Prostate gland (tissue), 2 donors: Measurements from ENCODE around the gene SLC35A3. TPM values are rescaled to one million over a fixed set of nuclear protein-coding genes. Genes with fewer than 3 reads are reported as not detected.

Source experiments
- DNase-seq: peaks from one replicate; pipeline ENCODE4 v3.0.0-alpha.2; 2019; ENCODE audit warnings: low spot score
- H3K27ac ChIP-seq, 2 donors: fragments of 200-600 bp; sonication (generic); 2 replicates each; pipeline ENCODE4 v1.5.1; 2017 to 2019
- H3K27me3 ChIP-seq: fragments of 200-600 bp; sonication (generic); replicated peaks from 2 replicates; pipeline ENCODE4 v1.5.1; 2019; ENCODE audit not compliant: insufficient read depth
- H3K36me3 ChIP-seq, 2 donors: fragments of 200-600 bp; sonication (generic); 1 replicate in 1 of 2; 2 replicates in 1 of 2; pipeline versions ENCODE4 v1.5.1 to v1.8.1; 2017 to 2019
- H3K4me1 ChIP-seq: fragments of 200-600 bp; sonication (generic); replicated peaks from 2 replicates; pipeline ENCODE4 v1.5.1; 2019
- H3K4me3 ChIP-seq, 2 donors: fragments of 200-600 bp; sonication (generic); 2 replicates each; pipeline ENCODE4 v1.5.1; 2017 to 2019
- H3K9me3 ChIP-seq: fragments of 200-600 bp; sonication (generic); 2 replicates; pipeline ENCODE4 v1.5.1; 2017
- POLR2A ChIP-seq: fragments of 450-650 bp; IDR thresholded peaks from one replicate; pipeline ENCODE4 v1.6.1; 2016; ENCODE audit warnings: antibody characterized with exemption, mild to moderate bottlenecking
- POLR2AphosphoS5 ChIP-seq: sonication (generic); formaldehyde crosslinking; IDR thresholded peaks from one replicate; pipeline ENCODE4 v1.6.1; 2017; ENCODE audit warnings: antibody characterized with exemption
- WGBS: methylation state at CpG from one replicate; pipeline ENCODE4 v1.1.5; 2018; 5-methylcytosine and 5-hydroxymethylcytosine counted together
- intact Hi-C: fragments of 100-400 bp; cut with DNase I; formaldehyde crosslinking; loops from one replicate; pipeline ENCODE4 v1.14.2; 2022
- total RNA-seq, 2 donors: library from RNA; depleted of rRNA; stranded (reverse); fragments of >200 nt; gene quantifications; one replicate each; pipeline ENCODE4 v1.1.0, GENCODE V29; 2016
- TF ChIP-seq, protein P1 (sequence below), 4 experiments: fragments of 200-600 bp in 2 of 4; fragments of 450-650 bp in 2 of 4; sonication (generic) in 2 of 4; IDR thresholded peaks; 1 replicate in 3 of 4; 2 replicates in 1 of 4; pipeline ENCODE4 v1.5.1; 2016 to 2019; ENCODE audit warnings: antibody characterized with exemption in 4 of 4, mild to moderate bottlenecking in 2 of 4, moderate library complexity in 2 of 4

The SLC35A3 gene
- total RNA-seq, 2 donors from 2014 or later = 32.0 to 79.5 TPM

DNA sequence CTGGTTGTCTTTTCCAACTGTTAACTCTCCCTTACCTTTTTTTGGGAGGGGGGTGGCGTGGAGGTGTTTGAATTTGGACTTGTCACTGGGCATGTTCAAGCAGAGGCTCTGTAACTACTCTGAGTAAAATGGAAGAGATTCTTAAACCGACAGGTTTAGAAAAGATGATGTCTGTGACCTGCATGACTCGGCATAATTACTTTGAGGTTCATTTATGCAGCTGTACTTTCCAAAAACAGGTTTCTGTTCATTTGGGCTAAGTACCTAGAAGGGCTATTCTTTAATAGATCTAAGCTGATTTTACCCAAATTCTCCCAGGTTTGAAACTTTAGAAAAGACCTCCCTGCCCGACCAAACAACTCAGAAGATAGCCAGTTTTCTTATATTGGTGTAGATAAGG is 80.3 kb downstream of the SLC35A3 start:
- H3K4me1 ChIP-seq = no peaks in the 10 kb centered on the region
- H3K36me3 ChIP-seq = no peaks in the 10 kb centered on the region
- no peak for TF ChIP-seq POLR2A
- TF ChIP-seq, protein P1, sequence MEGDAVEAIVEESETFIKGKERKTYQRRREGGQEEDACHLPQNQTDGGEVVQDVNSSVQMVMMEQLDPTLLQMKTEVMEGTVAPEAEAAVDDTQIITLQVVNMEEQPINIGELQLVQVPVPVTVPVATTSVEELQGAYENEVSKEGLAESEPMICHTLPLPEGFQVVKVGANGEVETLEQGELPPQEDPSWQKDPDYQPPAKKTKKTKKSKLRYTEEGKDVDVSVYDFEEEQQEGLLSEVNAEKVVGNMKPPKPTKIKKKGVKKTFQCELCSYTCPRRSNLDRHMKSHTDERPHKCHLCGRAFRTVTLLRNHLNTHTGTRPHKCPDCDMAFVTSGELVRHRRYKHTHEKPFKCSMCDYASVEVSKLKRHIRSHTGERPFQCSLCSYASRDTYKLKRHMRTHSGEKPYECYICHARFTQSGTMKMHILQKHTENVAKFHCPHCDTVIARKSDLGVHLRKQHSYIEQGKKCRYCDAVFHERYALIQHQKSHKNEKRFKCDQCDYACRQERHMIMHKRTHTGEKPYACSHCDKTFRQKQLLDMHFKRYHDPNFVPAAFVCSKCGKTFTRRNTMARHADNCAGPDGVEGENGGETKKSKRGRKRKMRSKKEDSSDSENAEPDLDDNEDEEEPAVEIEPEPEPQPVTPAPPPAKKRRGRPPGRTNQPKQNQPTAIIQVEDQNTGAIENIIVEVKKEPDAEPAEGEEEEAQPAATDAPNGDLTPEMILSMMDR (IDR thresholded peaks at IDR 0.05) = no peak
- TF ChIP-seq POLR2AphosphoS5 = no peak
- intact Hi-C loops = no loop called here
- no peaks in the 10 kb centered on the region for H3K9me3 ChIP-seq
- no peak for DNase-seq
- H3K27ac ChIP-seq = no peak overlapping the region
- no peaks in the 10 kb centered on the region for H3K27me3 ChIP-seq
- 52% methylated on average over 4 of the region's 4 CpGs for WGBS
- no peak overlapping the region for H3K4me3 ChIP-seq

DNA sequence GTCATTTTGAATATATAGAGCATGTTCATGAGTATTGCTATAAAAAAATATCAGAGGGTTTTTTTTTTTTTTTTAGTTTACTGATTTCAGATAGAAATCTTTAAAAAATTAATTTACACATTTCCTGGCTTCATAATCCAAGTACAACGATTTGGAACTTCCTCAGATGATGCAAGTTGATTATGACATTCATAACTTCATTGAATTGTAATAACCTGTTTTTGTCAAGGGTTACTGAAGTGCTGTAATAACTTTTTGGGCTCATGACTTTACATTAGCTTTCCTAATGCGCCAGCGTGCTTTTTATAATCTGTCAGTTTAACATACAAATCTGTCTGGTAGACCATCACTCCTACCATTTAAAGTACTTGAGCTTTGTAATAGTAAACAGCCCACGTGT is 81.6 kb downstream of the SLC35A3 start:
- no peak for DNase-seq
- Histone ChIP-seq H3K36me3 (no peaks in the 10 kb centered on the region), H3K27me3 (no peaks in the 10 kb centered on the region), H3K9me3 (no peaks in the 10 kb centered on the region), H3K4me1 (no peaks in the 10 kb centered on the region), H3K4me3 (no peak overlapping the region), H3K27ac (no peak overlapping the region)
- TF ChIP-seq POLR2AphosphoS5 (no peak), POLR2A (no peak)
- TF ChIP-seq, protein P1 (IDR thresholded peaks at IDR 0.05) = no peak
- 80% methylated on average over 4 of the region's 4 CpGs for WGBS
- intact Hi-C loops = no loop called here

DNA sequence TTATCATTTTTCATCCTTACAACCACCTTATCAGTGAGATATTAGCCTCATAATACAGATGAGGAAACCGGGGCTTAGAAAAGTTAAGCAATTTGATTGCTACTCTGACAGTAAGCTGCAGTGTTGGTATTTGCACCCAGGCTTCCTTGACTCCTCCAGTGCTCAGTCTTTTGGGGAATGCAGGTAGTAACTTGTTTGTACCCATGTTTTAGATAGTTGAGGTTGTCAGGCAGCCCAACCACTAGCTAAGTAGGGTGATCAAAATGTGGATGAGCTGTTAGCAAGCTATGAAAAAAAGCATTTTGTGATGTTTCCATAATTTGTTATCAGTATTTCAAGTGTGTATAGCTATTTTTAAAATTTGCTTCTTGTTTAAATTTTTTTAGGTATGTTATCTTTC is 82.1 kb downstream of the SLC35A3 start:
- no peaks in the 10 kb centered on the region for H3K36me3 ChIP-seq
- no peaks in the 10 kb centered on the region for H3K9me3 ChIP-seq
- no peak for TF ChIP-seq POLR2AphosphoS5
- TF ChIP-seq POLR2A = no peak
- TF ChIP-seq, protein P1 (IDR thresholded peaks at IDR 0.05) = no peak
- WGBS = 95% methylated on average over 1 of the region's 1 CpG
- no peak overlapping the region for H3K4me3 ChIP-seq
- H3K27me3 ChIP-seq = no peaks in the 10 kb centered on the region
- H3K27ac ChIP-seq = no peak overlapping the region
- no peaks in the 10 kb centered on the region for H3K4me1 ChIP-seq
- intact Hi-C loops = no loop called here
- no peak for DNase-seq

DNA sequence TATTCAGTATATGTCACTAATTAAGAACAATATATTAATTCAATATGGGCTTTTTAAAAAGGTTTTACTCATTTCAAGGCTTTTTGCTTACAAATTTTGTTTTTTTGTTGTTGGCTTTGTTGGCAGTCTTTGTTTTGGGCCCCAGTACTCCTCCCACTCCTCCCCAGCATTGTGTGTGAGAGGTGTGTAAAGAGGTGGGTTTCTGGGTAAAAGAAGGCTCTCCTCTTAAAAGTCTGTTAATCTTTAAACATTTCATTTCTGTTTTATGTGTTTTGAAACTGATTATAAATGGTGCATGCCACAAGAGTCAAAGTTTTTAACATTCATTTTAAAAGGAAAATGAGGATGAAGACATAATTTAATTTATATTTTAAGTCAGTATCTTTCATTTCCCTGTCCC is 83.3 kb downstream of the SLC35A3 start:
- no peaks in the 10 kb centered on the region for H3K36me3 ChIP-seq
- no peaks in the 10 kb centered on the region for H3K4me1 ChIP-seq
- no peak overlapping the region for H3K4me3 ChIP-seq
- no peak for DNase-seq
- no peak overlapping the region for H3K27ac ChIP-seq
- TF ChIP-seq POLR2A = no peak
- TF ChIP-seq, protein P1 (IDR thresholded peaks at IDR 0.05) = no peak
- no peak for TF ChIP-seq POLR2AphosphoS5
- no peaks in the 10 kb centered on the region for H3K9me3 ChIP-seq
- H3K27me3 ChIP-seq = no peaks in the 10 kb centered on the region
- intact Hi-C loops = no loop called here

DNA sequence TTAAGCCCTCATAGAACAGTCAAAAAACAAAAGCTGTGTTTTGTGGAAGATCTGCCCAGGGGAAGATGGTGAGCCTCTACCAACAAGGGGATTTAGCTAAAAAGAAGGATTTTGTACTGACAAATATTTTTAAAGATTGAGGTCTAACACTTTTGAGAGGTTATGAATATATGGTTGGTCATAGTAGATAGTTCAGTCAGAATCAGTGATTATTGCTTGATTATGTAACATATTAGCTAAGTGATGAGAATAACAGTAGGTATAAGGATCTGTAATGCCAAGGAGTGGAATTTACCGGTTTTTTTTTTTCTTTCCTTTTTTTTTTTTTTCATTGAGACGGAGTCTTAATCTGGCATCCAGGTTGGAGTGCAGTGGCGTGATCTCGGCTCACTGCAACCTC is 83.9 kb downstream of the SLC35A3 start:
- no peak for DNase-seq
- no peaks in the 10 kb centered on the region for H3K27me3 ChIP-seq
- H3K9me3 ChIP-seq = no peaks in the 10 kb centered on the region
- H3K27ac ChIP-seq = no peak overlapping the region
- H3K4me3 ChIP-seq = no peak overlapping the region
- intact Hi-C loops = no loop called here
- no peaks in the 10 kb centered on the region for H3K4me1 ChIP-seq
- no peak for TF ChIP-seq POLR2AphosphoS5
- TF ChIP-seq, protein P1 (IDR thresholded peaks at IDR 0.05) = no peak
- TF ChIP-seq POLR2A = no peak
- H3K36me3 ChIP-seq = no peaks in the 10 kb centered on the region
- 92% methylated on average over 4 of the region's 4 CpGs for WGBS
